GM18907 (cell line): Measurements from ENCODE around the gene SLC48A1.
A peak's percentile ranks its signal among the peaks of the same experiment; 100 is the strongest.
"Not testable (repeated sequence)": the region's sequence is repeated elsewhere in the genome, so short reads cannot be mapped to it uniquely, and the experiment has no call there.

Source experiments
- ATAC-seq: cut with Tn5 transposase; IDR thresholded peaks from one replicate; pipeline ENCODE4 v1.9.1; 2021; ENCODE audit warnings: mild to moderate bottlenecking, moderate library complexity; ENCODE audit not compliant: unreplicated experiment

Gene SLC48A1

GRCh38 chr12:47808050-47808449 lies 35.0 kb downstream of the SLC48A1 start:
- ATAC-seq, result peak; percentile 43

- ATAC-seq, result no peak
Observed at GRCh38 chr12:47808574-47809365, 35.7 kb downstream of the SLC48A1 start.

DNA sequence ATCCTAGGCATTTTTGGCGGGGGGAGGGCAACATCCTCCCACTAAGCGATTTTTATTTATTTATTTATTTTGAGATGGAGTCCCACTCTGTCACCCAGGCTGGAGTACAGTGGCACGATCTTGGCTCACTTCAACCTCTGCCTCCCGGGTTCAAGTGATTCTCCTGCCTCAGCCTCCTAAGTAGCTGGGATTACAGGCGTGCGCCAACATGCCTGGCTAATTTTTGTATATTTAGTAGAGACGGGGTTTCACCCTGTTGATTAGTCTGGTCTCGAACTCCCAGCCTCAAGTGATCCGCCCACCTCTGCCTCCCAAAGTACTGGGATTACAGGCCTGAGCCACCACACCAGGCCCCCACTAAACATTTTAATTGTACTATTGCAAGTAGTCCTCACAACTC lies 36.5 kb downstream of the SLC48A1 start:
- not testable (repeated sequence) for ATAC-seq

GRCh38 chr12:47811072-47811396 lies 38.0 kb downstream of the SLC48A1 start:
- no peak for ATAC-seq

GRCh38 chr12:47811581-47812484 lies 38.8 kb downstream of the SLC48A1 start:
- no peak for ATAC-seq

- peak; percentile 69 for ATAC-seq
Observed at GRCh38 chr12:47812797-47813510, 39.9 kb downstream of the SLC48A1 start.

DNA sequence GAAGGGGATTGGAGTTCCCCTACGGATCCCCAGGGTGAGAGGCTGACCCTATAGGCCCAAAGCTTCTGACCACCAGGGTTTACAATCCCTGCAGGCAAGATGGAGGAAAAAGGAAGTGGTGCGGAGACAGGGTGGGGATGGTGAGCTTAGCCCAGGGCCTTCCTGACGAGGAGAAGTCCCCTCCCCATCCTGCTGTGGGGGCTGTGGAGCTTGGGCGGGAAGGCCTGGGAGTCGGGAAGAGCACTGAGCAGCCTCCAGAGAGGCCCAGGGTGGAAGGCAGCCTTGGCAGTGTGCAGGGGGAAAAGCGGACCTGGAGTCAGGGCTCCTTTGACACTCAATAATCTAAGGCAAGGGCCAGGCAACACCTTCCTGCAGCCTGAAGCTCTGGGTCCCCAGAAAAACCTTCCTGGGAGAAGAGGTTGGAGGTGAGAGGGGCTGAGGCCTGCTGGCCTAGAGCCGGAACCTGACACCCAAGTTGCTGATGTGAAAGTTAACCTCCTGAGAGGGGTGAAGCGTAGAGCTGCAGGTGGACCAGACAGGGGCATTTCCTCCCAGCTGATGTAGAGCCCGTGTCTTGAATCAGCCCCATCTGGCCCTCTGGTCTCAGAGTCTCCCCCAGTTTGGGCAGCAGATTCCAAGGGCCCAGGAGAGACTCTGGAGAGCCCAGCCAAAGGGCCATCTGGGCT lies 40.6 kb downstream of the SLC48A1 start:
- ATAC-seq, result peak; percentile 47

- ATAC-seq, result no peak
Observed at GRCh38 chr12:47814539-47815170, 41.6 kb downstream of the SLC48A1 start.

GRCh38 chr12:47815447-47815846 lies 42.4 kb downstream of the SLC48A1 start:
- ATAC-seq, result not testable (repeated sequence)

- ATAC-seq, result no peak
Observed at GRCh38 chr12:47816403-47817271, 43.6 kb downstream of the SLC48A1 start.

GRCh38 chr12:47817272-47818006 lies 44.4 kb downstream of the SLC48A1 start:
- ATAC-seq, result no peak

GRCh38 chr12:47818007-47818376 lies 45.0 kb downstream of the SLC48A1 start:
- ATAC-seq, result no peak

- ATAC-seq, result no peak
Observed at GRCh38 chr12:47818467-47819137, 45.6 kb downstream of the SLC48A1 start.

- ATAC-seq, result no peak
Observed at GRCh38 chr12:47819138-47819895, 46.3 kb downstream of the SLC48A1 start.

DNA sequence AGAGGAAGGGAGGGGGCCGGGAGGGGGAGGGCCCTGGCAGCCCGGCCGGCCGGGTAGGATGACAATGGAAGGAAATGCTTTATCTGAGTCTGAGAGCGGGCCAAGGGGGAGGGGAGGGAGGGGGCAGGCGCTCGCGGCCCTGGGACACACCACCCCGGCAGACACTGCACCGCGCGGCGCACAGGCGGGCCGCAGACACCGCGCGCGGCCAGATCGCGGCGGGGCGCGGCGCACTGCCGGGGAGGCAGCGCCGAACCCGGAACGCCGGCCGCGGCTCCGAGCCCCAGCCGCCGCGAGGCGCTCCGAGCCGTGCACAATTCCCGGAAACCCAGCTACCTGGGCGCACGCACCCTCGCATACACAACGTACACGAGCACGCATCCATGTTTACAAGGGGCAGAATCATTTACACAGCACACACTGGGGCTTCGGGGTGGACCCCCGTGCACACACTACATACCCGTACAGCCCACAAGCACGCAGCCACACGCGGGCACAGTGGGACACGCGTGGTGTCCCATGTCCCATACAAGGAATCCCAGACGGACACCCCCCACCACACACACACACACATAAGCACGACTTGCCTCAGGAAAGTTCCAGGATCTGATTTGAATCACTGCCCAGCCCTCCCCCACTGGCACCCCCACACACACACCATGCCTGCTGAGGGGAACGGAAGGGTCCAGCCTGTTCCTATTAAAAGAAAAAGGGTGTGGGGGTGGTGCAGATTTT lies 47.0 kb downstream of the SLC48A1 start, which contains the start of gene HDAC7:
Gene HDAC7, minus strand, starts transcription at position 8 of the 735 bp plus-strand sequence. CDS start 118 bp downstream, outside the sequence.
- no peak for ATAC-seq

DNA sequence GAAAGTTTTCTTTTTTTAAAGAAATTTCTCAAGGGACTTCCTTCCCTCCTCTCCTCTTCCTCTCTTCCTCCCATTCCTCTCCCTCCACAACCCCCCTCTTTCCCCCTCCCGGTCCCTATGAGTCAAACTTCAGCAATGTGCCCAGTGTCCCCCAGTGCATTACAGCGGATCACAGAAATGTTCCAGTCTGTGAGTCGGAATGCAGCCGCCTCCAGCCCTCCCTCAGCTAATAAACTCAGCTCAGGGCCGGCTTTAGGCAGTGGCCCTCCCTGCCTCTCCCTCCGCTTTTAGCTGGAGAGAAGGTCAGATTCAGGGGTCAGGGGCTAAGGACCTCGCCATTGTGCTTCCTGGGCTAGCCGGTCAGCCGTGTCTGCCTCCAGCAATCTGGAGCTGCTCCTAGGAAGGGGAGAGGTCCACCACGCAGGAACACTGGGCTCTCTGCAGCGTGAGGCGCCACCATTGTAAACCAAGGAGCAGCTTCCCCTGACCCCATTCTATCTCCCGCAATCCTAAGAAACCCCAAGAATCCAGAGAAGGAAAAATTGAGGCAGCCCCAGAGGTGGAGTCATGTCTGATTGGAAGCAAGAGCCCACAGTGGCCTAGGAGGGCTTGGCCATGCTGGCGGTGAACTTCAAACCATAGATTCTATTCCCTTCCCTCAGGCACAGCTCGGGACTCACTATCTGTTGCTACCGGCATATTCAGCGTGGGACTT lies 47.8 kb downstream of the SLC48A1 start:
- ATAC-seq, result no peak
